ENCODE results near the gene PPEF1.

The PPEF1 gene

DNA sequence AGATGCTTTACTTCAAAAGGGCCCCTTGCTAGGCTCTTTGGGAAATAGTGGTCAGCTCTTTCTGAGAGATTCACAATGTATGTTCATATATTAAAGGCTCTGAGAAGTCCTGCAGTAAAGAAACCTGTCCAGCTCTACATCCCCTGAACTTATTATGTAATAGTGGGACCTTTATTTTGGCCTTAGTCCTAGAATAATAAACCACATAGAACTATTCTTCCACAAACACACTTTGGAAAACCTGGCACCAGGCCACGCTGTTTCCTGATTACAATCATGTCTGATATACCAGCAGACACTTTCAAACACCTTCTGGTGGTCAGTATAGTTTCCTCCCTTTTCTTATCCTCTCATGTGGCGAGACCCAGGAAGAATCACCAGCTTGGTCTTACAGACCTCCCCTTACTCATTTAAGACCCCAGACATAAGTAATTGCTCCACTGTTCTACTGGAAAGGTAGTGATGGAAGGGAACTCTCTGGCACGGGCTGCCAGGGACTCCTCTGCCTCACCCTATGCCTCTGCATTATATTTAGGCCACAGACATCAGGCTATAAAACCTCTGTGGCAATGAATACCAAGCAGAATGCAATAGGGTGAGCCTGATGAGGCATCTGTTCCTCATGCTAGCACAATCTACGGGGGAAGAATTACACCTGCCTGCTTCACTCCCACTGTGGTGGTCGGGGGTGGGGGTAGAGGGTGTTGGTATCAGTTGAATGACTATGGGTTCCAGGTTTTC lies 5.7 kb upstream of the PPEF1 start:
- no peak overlapping the region for H3K4me3 ChIP-seq (ENCODE audit: low read length)
- TF ChIP-seq, protein P1, sequence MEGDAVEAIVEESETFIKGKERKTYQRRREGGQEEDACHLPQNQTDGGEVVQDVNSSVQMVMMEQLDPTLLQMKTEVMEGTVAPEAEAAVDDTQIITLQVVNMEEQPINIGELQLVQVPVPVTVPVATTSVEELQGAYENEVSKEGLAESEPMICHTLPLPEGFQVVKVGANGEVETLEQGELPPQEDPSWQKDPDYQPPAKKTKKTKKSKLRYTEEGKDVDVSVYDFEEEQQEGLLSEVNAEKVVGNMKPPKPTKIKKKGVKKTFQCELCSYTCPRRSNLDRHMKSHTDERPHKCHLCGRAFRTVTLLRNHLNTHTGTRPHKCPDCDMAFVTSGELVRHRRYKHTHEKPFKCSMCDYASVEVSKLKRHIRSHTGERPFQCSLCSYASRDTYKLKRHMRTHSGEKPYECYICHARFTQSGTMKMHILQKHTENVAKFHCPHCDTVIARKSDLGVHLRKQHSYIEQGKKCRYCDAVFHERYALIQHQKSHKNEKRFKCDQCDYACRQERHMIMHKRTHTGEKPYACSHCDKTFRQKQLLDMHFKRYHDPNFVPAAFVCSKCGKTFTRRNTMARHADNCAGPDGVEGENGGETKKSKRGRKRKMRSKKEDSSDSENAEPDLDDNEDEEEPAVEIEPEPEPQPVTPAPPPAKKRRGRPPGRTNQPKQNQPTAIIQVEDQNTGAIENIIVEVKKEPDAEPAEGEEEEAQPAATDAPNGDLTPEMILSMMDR (conservative IDR thresholded peaks at IDR 0.05; ENCODE audit: low read length): no peak
- no peak for DNase-seq (ENCODE audit: low read depth)

DNA sequence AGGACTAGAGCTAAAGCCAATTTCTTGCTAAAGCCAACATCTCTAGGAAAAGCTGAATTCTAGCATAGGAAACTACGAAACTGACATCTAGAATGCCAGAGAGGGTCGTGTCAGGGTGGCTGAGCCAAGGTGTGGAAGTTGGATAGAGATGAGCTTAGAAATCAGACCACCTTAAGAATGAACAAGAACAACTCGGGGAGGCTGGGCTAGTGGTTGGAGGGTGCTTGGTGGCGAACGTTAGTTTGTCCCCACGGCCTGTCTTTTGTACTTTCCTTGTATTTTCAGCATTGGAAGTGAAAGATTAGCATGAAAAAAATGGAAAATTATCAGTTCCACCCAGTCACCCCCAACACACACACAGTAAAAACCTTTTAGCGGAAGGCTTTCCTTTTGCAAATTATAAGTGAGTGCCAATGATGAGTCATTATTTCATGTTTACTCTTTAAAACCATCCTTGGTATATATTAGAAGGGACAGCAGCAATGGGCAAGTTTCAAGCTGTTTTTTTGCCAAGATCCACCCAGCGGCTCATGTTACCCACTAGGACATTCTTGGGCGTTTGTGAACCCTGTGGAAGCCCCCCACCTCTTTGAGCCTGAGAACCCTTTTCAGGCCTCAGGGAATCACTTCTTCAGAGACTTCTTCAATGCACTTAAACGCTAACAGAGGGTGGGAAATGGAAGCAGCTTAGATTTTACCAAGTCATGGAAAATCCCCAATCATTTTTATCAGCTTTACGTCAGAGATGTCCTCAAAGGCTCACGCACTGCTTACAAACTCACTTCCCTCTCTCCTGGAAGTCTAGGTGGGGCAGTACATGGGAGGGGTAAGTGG lies 4.9 kb upstream of the PPEF1 start:
- TF ChIP-seq, protein P1 (conservative IDR thresholded peaks at IDR 0.05; ENCODE audit: low read length): no peak
- no peak for DNase-seq (ENCODE audit: low read depth)
- no peak overlapping the region for H3K4me3 ChIP-seq (ENCODE audit: low read length)

DNA sequence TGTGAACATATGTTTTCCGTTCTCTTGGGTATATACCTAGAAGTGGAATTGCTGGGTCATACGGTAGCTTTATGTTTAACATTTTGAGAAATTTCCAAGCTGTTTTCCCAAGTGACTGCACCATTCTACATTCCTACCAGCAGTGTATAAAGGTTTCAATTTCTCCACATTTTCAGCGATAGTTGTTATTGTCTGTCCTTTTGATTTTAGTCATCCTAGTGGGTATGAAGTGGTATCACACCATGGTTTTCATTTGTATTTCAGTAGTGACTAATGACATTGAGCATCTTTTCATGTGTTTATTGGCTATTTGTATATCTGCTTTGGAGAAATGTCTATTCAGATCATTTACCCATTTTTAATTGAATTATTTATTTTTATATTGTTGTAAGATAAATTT lies 2.4 kb downstream of the PPEF1 start:
- TF ChIP-seq, protein P1 (conservative IDR thresholded peaks at IDR 0.05; ENCODE audit: low read length): no peak

DNA sequence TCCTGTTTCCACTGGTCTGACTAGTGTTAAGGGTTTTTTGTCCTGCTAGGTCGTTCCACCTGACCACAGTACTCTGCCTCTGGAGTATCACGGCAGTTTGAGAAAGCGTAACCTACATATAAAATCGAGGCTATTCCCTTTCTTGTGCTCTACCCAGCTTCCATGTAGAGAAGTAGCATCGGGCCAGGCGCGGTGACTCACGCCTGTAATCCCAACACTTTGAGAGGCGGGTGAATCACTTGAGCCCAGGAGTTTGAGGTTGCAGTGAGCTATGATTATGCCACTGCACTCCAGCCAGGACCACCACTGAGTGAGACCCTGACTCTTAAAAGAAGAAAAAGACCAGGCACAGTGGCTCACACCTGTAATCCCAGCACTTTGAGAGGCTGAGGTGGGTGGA lies 7.5 kb downstream of the PPEF1 start:
- DNase-seq (ENCODE audit: low read depth): no peak
- TF ChIP-seq, protein P1 (conservative IDR thresholded peaks at IDR 0.05; ENCODE audit: low read length): no peak
- H3K4me3 ChIP-seq (ENCODE audit: low read length): no peak overlapping the region

More for the DNA sequence above, 2.4 kb downstream of the PPEF1 start:
- DNase-seq (ENCODE audit: low read depth): no peak
- no peak overlapping the region for H3K4me3 ChIP-seq (ENCODE audit: low read length)

DNA sequence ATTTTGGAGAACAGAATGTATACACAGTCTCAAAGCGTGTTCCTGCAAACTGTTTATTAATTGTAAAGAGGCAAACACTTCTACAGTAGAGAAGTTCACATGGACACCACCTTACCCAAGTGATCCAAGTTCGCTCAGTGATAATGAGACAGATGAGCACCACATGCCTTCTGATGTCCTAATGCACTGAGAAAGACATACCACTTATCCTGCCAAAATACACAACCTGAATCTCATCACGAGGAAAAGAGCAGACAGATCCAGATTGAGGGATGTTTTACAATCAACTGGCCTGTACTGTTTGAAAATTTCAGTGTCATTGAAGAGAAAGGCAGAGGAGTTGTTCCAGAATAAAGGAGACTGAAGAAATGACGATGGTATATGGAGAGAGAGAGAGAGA lies 12.4 kb downstream of the PPEF1 start:
- no peak for DNase-seq (ENCODE audit: low read depth)
- H3K4me3 ChIP-seq (ENCODE audit: low read length): no peak overlapping the region
- TF ChIP-seq, protein P1 (conservative IDR thresholded peaks at IDR 0.05; ENCODE audit: low read length): no peak

DNA sequence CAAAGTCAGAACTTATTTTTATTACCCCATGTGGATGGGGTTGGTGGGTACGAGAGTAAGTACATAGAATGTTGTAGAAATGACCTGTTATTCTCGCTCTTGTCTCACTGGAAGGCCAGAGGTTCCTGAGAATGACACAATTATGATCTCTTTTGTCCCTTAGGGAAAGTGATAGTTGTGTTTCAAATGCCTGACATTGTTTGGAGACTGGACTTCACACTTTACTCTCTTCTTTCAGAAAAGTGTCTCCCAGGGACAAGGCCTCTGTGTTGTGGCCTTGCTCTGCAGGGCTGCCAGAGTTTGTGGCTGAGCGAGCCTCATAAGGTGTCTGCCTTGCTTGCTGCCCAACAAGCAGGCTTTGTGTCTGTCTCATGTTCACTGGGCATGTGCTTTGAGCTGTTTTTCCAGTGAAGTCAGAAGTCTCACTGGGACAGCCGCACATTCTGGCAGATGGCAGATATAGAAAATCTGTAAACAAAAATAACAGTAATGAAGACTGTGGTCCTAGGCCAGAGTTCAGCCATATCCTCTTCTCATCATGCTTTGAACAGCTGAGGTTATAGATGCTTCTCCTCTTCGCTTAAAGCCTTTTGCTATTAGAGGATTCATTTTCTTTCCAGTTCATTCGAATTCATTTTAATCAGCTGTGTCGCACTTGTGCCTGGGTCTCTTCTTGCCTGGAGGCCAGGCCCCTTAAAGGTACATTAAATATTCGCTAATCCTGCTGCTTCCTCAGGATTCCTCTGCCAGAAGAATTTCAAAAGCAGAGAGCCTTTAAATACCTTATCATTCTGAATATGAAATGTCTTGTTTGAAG lies 14.4 kb downstream of the PPEF1 start:
- TF ChIP-seq, protein P1 (conservative IDR thresholded peaks at IDR 0.05; ENCODE audit: low read length): no peak
- H3K4me3 ChIP-seq (ENCODE audit: low read length): no peak overlapping the region
- no peak for DNase-seq (ENCODE audit: low read depth)

All from AG10803 (cell line).